ENCODE data around the gene CLASP1.
"Not testable (repeated sequence)": the region's sequence is repeated elsewhere in the genome, so short reads cannot be mapped to it uniquely, and the experiment has no call there.

Gene CLASP1

GRCh38 chr2:121677855-121678254 is 28.6 kb upstream of the CLASP1 start:
- Histone ChIP-seq H2AFZ (ENCODE audit: low read length) (no peak overlapping the region), H3K4me3 (ENCODE audit: low read depth, low read length, poor library complexity, severe bottlenecking) (no peak overlapping the region), H3K9ac (ENCODE audit: low read length) (no peak overlapping the region), H3K27me3 (ENCODE audit: insufficient read depth, low read length) (no peaks in the 10 kb centered on the region), H3K9me2 (ENCODE audit: low read depth, low read length) (no peaks in the 10 kb centered on the region), H4K20me1 (ENCODE audit: insufficient read depth, low read length) (no peaks in the 10 kb centered on the region), H3K27ac (ENCODE audit: low read depth, low read length, poor library complexity, severe bottlenecking) (no peak overlapping the region), H3K4me1 (ENCODE audit: insufficient read depth, low read length, severe bottlenecking) (no peaks in the 10 kb centered on the region), H3K9me3 (ENCODE audit: low read length) (peaks cover 15% of the 10 kb centered on the region), H3K79me2 (ENCODE audit: insufficient read depth, low read length) (no peaks in the 10 kb centered on the region), H3K4me2 (ENCODE audit: low read length) (no peak overlapping the region), H3K36me3 (ENCODE audit: insufficient read depth, low read length) (no peaks in the 10 kb centered on the region), H3F3A (ENCODE audit: insufficient read depth, low read length) (0 out of 2 replicates have a peak, but pooled peaks cover 3% of the 10 kb centered on the region)
- TF ChIP-seq CTCF (IDR thresholded peaks at IDR 0.05; ENCODE audit: low read length) (no peak), EZH2 (IDR thresholded peaks at IDR 0.05; ENCODE audit: borderline replicate concordance, low read length) (no peak)

GRCh38 chr2:121671621-121672020 is 22.4 kb upstream of the CLASP1 start:
- not testable (repeated sequence) for H3F3A ChIP-seq (ENCODE audit: insufficient read depth, low read length); H3K36me3 ChIP-seq (ENCODE audit: insufficient read depth, low read length); H3K4me1 ChIP-seq (ENCODE audit: insufficient read depth, low read length, severe bottlenecking); H3K27ac ChIP-seq (ENCODE audit: low read depth, low read length, poor library complexity, severe bottlenecking); H4K20me1 ChIP-seq (ENCODE audit: insufficient read depth, low read length); H3K9me2 ChIP-seq (ENCODE audit: low read depth, low read length); H2AFZ ChIP-seq (ENCODE audit: low read length); H3K79me2 ChIP-seq (ENCODE audit: insufficient read depth, low read length); H3K4me2 ChIP-seq (ENCODE audit: low read length); H3K4me3 ChIP-seq (ENCODE audit: low read depth, low read length, poor library complexity, severe bottlenecking); H3K27me3 ChIP-seq (ENCODE audit: insufficient read depth, low read length); H3K9ac ChIP-seq (ENCODE audit: low read length)
- peaks cover 18% of the 10 kb centered on the region for H3K9me3 ChIP-seq (ENCODE audit: low read length)

GRCh38 chr2:121670181-121670580 is 20.9 kb upstream of the CLASP1 start:
- Histone ChIP-seq H2AFZ (ENCODE audit: low read length) (no peak overlapping the region), H3K27me3 (ENCODE audit: insufficient read depth, low read length) (no peaks in the 10 kb centered on the region), H4K20me1 (ENCODE audit: insufficient read depth, low read length) (no peaks in the 10 kb centered on the region), H3K36me3 (ENCODE audit: insufficient read depth, low read length) (no peaks in the 10 kb centered on the region), H3K4me2 (ENCODE audit: low read length) (no peak overlapping the region), H3K9ac (ENCODE audit: low read length) (no peak overlapping the region), H3K27ac (ENCODE audit: low read depth, low read length, poor library complexity, severe bottlenecking) (no peak overlapping the region), H3K79me2 (ENCODE audit: insufficient read depth, low read length) (no peaks in the 10 kb centered on the region), H3K9me2 (ENCODE audit: low read depth, low read length) (no peaks in the 10 kb centered on the region), H3K9me3 (ENCODE audit: low read length) (peaks cover 12% of the 10 kb centered on the region; the same call in 1 of the 2 replicates), H3F3A (ENCODE audit: insufficient read depth, low read length) (0 out of 2 replicates have a peak, but pooled peaks cover 3% of the 10 kb centered on the region), H3K4me3 (ENCODE audit: low read depth, low read length, poor library complexity, severe bottlenecking) (no peak overlapping the region), H3K4me1 (ENCODE audit: insufficient read depth, low read length, severe bottlenecking) (no peaks in the 10 kb centered on the region)
- TF ChIP-seq CTCF (IDR thresholded peaks at IDR 0.05; ENCODE audit: low read length), result no peak
- TF ChIP-seq EZH2 (IDR thresholded peaks at IDR 0.05; ENCODE audit: borderline replicate concordance, low read length), result no peak

GRCh38 chr2:121667618-121668017 is 18.4 kb upstream of the CLASP1 start:
- no peaks in the 10 kb centered on the region for H3K36me3 ChIP-seq (ENCODE audit: insufficient read depth, low read length)
- no peak overlapping the region for H3K4me2 ChIP-seq (ENCODE audit: low read length)
- H3K4me3 ChIP-seq (ENCODE audit: low read depth, low read length, poor library complexity, severe bottlenecking), result no peak overlapping the region
- TF ChIP-seq EZH2 (IDR thresholded peaks at IDR 0.05; ENCODE audit: borderline replicate concordance, low read length), result no peak
- no peak for TF ChIP-seq CTCF (IDR thresholded peaks at IDR 0.05; ENCODE audit: low read length)
- H3K4me1 ChIP-seq (ENCODE audit: insufficient read depth, low read length, severe bottlenecking), result no peaks in the 10 kb centered on the region
- no peaks in the 10 kb centered on the region for H4K20me1 ChIP-seq (ENCODE audit: insufficient read depth, low read length)
- H3K9ac ChIP-seq (ENCODE audit: low read length), result no peak overlapping the region
- H3K79me2 ChIP-seq (ENCODE audit: insufficient read depth, low read length), result no peaks in the 10 kb centered on the region
- no peak overlapping the region for H3K27ac ChIP-seq (ENCODE audit: low read depth, low read length, poor library complexity, severe bottlenecking)
- no peaks in the 10 kb centered on the region for H3K9me2 ChIP-seq (ENCODE audit: low read depth, low read length)
- no peaks in the 10 kb centered on the region for H3K27me3 ChIP-seq (ENCODE audit: insufficient read depth, low read length)
- H3K9me3 ChIP-seq (ENCODE audit: low read length), result peaks cover 12% of the 10 kb centered on the region; the same call in 1 of the 2 replicates
- no peak overlapping the region for H2AFZ ChIP-seq (ENCODE audit: low read length)
- 0 out of 2 replicates have a peak, but pooled peaks cover 3% of the 10 kb centered on the region for H3F3A ChIP-seq (ENCODE audit: insufficient read depth, low read length)

All from OCI-LY1 (cell line).